ENCODE measurements around the gene LGALS3.

The LGALS3 gene

GRCh38 chr14:55115861-55116245 lies 13.2 kb upstream of the LGALS3 start:
- no peak for DNase-seq

- DNase-seq = no peak
Measured at GRCh38 chr14:55116246-55117030, 12.6 kb upstream of the LGALS3 start.

GRCh38 chr14:55117803-55118441 lies 11.1 kb upstream of the LGALS3 start:
- DNase-seq = peak in 1 of 2 experiments; percentile 49

GRCh38 chr14:55118761-55119160 lies 10.3 kb upstream of the LGALS3 start:
- DNase-seq = no peak

- no peak for DNase-seq
Measured at GRCh38 chr14:55120571-55121495, 8.2 kb upstream of the LGALS3 start.

- DNase-seq = no peak
Measured at GRCh38 chr14:55121628-55122439, 7.2 kb upstream of the LGALS3 start.

- DNase-seq = peak in 1 of 2 experiments; percentile 38
Measured at GRCh38 chr14:55122440-55122986, 6.5 kb upstream of the LGALS3 start.

- no peak for DNase-seq
Measured at GRCh38 chr14:55123101-55123500, 6.0 kb upstream of the LGALS3 start.

GRCh38 chr14:55123852-55124639 lies 5.0 kb upstream of the LGALS3 start:
- DNase-seq = no peak

GRCh38 chr14:55124774-55125386 lies 4.2 kb upstream of the LGALS3 start:
- no peak for DNase-seq

- peak in 1 of 2 experiments; percentile 18 for DNase-seq
Measured at GRCh38 chr14:55125403-55125802, 3.6 kb upstream of the LGALS3 start.

- no peak for DNase-seq
Measured at GRCh38 chr14:55126034-55126433, 3.0 kb upstream of the LGALS3 start.

- no peak for DNase-seq
Measured at GRCh38 chr14:55126932-55127459, 2.1 kb upstream of the LGALS3 start.

GRCh38 chr14:55127460-55127951 lies 1.5 kb upstream of the LGALS3 start:
- DNase-seq = no peak

GRCh38 chr14:55128386-55129085 lies 516 bp upstream of the LGALS3 start:
- no peak for DNase-seq

- DNase-seq = no peak
Measured at GRCh38 chr14:55129428-55130195, 560 bp downstream of the LGALS3 start.

GRCh38 chr14:55130196-55130550 lies 1.1 kb downstream of the LGALS3 start:
- no peak for DNase-seq

- peak in 1 of 2 experiments; percentile 21 for DNase-seq
Measured at GRCh38 chr14:55131370-55132137, 2.5 kb downstream of the LGALS3 start.

Data from NCI-H187 (cell line).